ENCODE data around the gene NCMAP.
A peak's percentile ranks its signal among the peaks of the same experiment; 100 is the strongest.

DNA sequence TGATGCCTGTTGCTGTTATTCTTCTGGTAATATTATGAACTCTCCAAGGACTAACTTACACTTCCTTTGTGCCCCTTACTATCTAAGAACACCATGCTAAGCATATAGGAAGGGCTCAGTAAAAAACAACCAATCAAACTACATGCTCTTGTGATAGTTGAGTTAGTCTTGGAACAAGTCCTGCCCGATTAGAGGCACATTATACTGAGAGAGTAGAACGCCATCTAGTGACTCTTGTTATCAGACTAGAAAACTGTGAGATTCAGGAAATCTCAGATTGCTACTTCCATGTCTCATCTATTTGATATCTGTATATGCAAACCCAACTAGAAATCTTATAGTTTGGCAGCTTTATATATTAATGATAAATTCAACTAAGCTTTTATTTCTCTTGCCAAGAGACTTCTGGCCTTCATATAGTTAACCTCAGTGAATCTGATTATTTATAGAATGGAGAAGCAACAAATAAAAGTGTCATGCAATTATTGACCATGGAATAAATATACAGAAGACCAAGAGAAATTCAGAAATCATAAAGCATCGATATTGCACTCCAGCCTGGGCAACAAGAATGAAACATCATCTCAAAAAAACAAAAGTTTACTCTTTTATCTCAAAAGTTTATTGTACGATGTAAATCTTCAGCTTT lies 79.4 kb downstream of the NCMAP start:
- TF ChIP-seq EZH2phosphoT487 (IDR thresholded peaks at IDR 0.05; ENCODE audit: unreplicated experiment) (no peak), POLR2AphosphoS5 (IDR thresholded peaks at IDR 0.05; ENCODE audit: low read depth) (no peak), JUNB (IDR thresholded peaks at IDR 0.05; ENCODE audit: unreplicated experiment) (no peak), CREB1 (CRISPR knock-in tag; IDR thresholded peaks at IDR 0.05; ENCODE audit: low read depth) (no peak), EZH2 (IDR thresholded peaks at IDR 0.05; ENCODE audit: low read depth, unreplicated experiment) (no peak)
- TF ChIP-seq, protein P1, sequence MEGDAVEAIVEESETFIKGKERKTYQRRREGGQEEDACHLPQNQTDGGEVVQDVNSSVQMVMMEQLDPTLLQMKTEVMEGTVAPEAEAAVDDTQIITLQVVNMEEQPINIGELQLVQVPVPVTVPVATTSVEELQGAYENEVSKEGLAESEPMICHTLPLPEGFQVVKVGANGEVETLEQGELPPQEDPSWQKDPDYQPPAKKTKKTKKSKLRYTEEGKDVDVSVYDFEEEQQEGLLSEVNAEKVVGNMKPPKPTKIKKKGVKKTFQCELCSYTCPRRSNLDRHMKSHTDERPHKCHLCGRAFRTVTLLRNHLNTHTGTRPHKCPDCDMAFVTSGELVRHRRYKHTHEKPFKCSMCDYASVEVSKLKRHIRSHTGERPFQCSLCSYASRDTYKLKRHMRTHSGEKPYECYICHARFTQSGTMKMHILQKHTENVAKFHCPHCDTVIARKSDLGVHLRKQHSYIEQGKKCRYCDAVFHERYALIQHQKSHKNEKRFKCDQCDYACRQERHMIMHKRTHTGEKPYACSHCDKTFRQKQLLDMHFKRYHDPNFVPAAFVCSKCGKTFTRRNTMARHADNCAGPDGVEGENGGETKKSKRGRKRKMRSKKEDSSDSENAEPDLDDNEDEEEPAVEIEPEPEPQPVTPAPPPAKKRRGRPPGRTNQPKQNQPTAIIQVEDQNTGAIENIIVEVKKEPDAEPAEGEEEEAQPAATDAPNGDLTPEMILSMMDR (conservative IDR thresholded peaks at IDR 0.05; ENCODE audit: low read depth in 2 of 2): peak; percentile 78 to 86
- TF ChIP-seq, protein P2, sequence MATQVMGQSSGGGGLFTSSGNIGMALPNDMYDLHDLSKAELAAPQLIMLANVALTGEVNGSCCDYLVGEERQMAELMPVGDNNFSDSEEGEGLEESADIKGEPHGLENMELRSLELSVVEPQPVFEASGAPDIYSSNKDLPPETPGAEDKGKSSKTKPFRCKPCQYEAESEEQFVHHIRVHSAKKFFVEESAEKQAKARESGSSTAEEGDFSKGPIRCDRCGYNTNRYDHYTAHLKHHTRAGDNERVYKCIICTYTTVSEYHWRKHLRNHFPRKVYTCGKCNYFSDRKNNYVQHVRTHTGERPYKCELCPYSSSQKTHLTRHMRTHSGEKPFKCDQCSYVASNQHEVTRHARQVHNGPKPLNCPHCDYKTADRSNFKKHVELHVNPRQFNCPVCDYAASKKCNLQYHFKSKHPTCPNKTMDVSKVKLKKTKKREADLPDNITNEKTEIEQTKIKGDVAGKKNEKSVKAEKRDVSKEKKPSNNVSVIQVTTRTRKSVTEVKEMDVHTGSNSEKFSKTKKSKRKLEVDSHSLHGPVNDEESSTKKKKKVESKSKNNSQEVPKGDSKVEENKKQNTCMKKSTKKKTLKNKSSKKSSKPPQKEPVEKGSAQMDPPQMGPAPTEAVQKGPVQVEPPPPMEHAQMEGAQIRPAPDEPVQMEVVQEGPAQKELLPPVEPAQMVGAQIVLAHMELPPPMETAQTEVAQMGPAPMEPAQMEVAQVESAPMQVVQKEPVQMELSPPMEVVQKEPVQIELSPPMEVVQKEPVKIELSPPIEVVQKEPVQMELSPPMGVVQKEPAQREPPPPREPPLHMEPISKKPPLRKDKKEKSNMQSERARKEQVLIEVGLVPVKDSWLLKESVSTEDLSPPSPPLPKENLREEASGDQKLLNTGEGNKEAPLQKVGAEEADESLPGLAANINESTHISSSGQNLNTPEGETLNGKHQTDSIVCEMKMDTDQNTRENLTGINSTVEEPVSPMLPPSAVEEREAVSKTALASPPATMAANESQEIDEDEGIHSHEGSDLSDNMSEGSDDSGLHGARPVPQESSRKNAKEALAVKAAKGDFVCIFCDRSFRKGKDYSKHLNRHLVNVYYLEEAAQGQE (IDR thresholded peaks at IDR 0.05; ENCODE audit: unreplicated experiment): no peak

Data from GM23338 (cell line).